Uterus (tissue), 4 donors: Measurements from ENCODE around the gene CARD10. TPM values are rescaled to one million over a fixed set of nuclear protein-coding genes. Genes with fewer than 3 reads are reported as not detected.

Experiments used
- DNase-seq, 2 donors: peaks; one replicate each; pipeline ENCODE4 v3.0.0-alpha.2; 2019 to 2020
- H3K27ac ChIP-seq, 2 donors: fragments of 200-600 bp; sonication (generic); 1 replicate in 1 of 2; 2 replicates in 1 of 2; pipeline ENCODE4 v1.5.1; 2016 to 2018
- H3K27me3 ChIP-seq, 2 donors: fragments of 200-600 bp; sonication (generic); one replicate each; pipeline ENCODE4 v1.5.1; 2018 to 2019; ENCODE audit warnings: control low read depth in 1 of 2
- H3K36me3 ChIP-seq, 2 donors: fragments of 200-600 bp; sonication (generic); one replicate each; pipeline ENCODE4 v1.5.1; 2019; ENCODE audit warnings: control low read depth in 1 of 2
- H3K4me1 ChIP-seq, 2 donors: fragments of 200-600 bp; sonication (generic); one replicate each; pipeline ENCODE4 v1.5.1; 2018 to 2019; ENCODE audit warnings: control low read depth in 1 of 2
- H3K4me3 ChIP-seq, 2 donors: fragments of 200-600 bp; sonication (generic); 1 replicate in 1 of 2; 2 replicates in 1 of 2; pipeline ENCODE4 v1.5.1; 2018 to 2019; ENCODE audit warnings: mild to moderate bottlenecking in 1 of 2
- H3K9me3 ChIP-seq, 2 donors: fragments of 200-600 bp; sonication (generic); one replicate each; pipeline ENCODE4 v1.5.1; 2019; ENCODE audit warnings: control low read depth in 1 of 2
- POLR2A ChIP-seq, 2 donors: fragments of 450-650 bp; IDR thresholded peaks; one replicate each; pipeline ENCODE4 v1.6.1; 2016; ENCODE audit warnings: antibody characterized with exemption in 2 of 2, mild to moderate bottlenecking in 1 of 2, moderate library complexity in 1 of 2
- intact Hi-C: fragments of 100-400 bp; cut with DNase I; formaldehyde crosslinking; loops from one replicate; pipeline ENCODE4 v1.15.1; 2023; ENCODE audit warnings: low total_unique reads
- total RNA-seq, 4 donors: library from RNA; depleted of rRNA in 3 of 4; stranded (reverse); fragments of >200 nt in 3 of 4; gene quantifications; one replicate each; pipeline versions ENCODE4 v1.1.0 to v1.2.4, GENCODE V29; 2014 to 2023
- TF ChIP-seq, protein P1 (sequence below), 4 experiments: fragments of 200-600 bp in 2 of 4; fragments of 450-650 bp in 2 of 4; sonication (generic) in 2 of 4; IDR thresholded peaks; one replicate each; pipeline ENCODE4 v1.5.1; 2016 to 2019; ENCODE audit warnings: antibody characterized with exemption in 4 of 4, mild to moderate bottlenecking in 2 of 4, moderate library complexity in 1 of 4
- donor health status: DM: yes; HTN: yes; CAD: no.

CARD10 gene
- total RNA-seq, 4 donors from 2014 or later: 4.6 to 23.4 (median 10.2) TPM

DNA sequence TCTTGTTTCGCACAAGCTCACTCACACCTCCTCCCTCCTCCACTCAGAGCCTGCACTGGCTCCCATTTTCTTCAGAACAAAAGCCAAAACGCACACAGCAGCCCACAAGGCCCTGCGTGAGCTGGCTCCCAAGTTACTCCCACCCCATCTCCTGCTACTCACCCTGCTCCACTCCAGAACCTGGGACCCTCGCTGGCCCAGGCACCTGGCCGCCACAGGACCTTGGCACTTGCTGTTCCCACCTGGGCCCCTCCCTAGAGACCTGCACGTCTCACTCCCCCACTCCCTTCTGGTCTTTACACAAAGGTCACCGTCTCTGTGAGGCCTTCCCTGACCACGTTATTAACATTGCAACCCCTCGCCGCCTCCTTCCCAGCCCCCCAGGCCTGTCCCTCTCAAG is 32.1 kb downstream of the CARD10 start:
- H3K27me3 ChIP-seq: no peaks in the 10 kb centered on the region

DNA sequence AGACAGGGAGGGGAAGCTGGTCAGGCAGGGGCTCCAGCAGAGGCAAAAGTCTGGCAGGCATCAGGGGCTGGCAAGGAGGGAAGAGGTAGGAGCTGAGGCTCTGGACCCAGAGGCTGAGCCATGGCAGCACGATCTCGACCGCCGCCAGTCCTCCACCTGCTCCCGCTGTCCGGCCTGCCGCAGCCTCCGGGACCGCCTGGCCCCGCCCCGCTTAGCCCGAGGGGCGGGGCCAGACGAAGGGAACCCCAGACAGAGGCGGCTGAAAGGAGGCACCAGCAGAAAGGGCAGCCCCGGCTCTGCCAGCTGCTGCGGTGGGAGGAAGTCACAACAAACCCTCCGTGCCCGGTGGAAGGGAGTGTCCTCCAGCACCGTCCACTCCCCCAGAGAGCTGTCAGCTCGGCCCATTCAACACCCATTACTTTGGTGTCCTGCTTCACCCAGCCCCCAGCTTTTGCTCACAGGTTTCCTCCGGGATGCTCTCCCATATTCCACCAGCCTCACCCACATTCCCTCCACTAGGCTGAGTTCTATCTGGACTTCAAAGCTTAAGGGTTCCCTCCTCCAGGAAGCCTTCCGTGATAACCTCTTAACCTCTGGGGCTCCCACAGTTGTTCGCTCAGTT is 32.9 kb downstream of the CARD10 start, which contains the start of gene MFNG:
Gene MFNG (minus strand): TSS at position 161 of the 622 bp plus-strand sequence. CDS start 207 bp downstream, outside the sequence.
- Histone ChIP-seq H3K27ac (peak within 1 kb of the TSS; percentile 42 to 64), H3K27me3 (no peaks in the 10 kb centered on the region), H3K9me3 (no peaks in the 10 kb centered on the region), H3K36me3 (no peaks in the 10 kb centered on the region), H3K4me1 (peaks cover 0 to 4% of the 10 kb centered on the region in 2 donors), H3K4me3 (peak within 1 kb of the TSS; percentile 18 to 21)
- intact Hi-C loops: no loop called here
- DNase-seq: peak; percentile 47 to 51
- TF ChIP-seq, protein P1, sequence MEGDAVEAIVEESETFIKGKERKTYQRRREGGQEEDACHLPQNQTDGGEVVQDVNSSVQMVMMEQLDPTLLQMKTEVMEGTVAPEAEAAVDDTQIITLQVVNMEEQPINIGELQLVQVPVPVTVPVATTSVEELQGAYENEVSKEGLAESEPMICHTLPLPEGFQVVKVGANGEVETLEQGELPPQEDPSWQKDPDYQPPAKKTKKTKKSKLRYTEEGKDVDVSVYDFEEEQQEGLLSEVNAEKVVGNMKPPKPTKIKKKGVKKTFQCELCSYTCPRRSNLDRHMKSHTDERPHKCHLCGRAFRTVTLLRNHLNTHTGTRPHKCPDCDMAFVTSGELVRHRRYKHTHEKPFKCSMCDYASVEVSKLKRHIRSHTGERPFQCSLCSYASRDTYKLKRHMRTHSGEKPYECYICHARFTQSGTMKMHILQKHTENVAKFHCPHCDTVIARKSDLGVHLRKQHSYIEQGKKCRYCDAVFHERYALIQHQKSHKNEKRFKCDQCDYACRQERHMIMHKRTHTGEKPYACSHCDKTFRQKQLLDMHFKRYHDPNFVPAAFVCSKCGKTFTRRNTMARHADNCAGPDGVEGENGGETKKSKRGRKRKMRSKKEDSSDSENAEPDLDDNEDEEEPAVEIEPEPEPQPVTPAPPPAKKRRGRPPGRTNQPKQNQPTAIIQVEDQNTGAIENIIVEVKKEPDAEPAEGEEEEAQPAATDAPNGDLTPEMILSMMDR (IDR thresholded peaks at IDR 0.05): no peak
- no peak for TF ChIP-seq POLR2A (IDR thresholded peaks at IDR 0.05)

More for the DNA sequence above, 32.1 kb downstream of the CARD10 start:
- Histone ChIP-seq H3K27ac (no peak overlapping the region), H3K4me3 (no peak overlapping the region), H3K9me3 (no peaks in the 10 kb centered on the region), H3K36me3 (no peaks in the 10 kb centered on the region), H3K4me1 (peaks cover 0 to 4% of the 10 kb centered on the region in 2 donors)
- TF ChIP-seq, protein P1 (IDR thresholded peaks at IDR 0.05): no peak
- no peak for TF ChIP-seq POLR2A (IDR thresholded peaks at IDR 0.05)
- DNase-seq: no peak
- intact Hi-C loops: no loop called here

DNA sequence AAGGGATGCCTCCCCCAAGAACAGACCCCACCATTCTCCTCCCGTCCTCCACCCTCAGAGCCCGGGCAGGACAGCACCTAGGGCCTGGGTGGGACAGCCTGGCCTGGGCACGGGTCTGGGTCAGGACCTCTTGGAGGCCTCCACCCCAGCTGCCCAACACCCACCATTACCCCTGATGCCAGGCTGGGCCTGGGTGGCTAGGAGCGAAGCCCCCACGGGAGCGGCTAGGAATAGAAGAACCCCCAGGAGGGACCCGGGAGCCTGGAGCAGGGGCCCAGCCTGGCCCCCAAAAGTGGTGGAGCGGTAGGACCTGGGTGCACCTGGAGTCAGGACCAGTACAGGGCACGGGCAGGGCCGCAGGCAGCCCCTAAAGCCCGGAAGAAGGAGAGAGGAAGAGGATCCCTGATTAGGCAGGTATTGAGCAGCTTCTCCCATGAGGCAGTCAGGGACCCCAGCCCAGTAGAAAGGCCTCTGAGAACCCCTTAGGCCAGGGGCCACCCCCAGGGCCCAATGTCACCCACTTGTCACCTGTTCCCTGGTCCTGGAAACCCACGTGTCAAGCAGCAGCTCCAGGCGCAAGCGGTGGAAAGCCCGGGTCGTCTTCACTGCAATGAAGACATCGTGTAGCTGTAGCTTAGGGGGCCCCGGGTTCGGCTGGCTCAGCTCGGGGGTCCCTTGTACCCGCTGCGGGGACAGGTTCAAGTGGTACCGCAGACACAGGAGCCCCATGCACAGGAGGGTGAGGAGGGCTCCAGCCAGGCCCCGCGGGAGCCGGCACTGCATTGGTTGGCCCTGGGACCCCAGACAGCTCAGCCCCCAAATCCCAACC is 33.6 kb downstream of the CARD10 start:
- no peak for DNase-seq
- Histone ChIP-seq H3K27ac (peak overlapping the region; percentile 42 to 64), H3K27me3 (no peaks in the 10 kb centered on the region), H3K4me1 (peaks cover 0 to 4% of the 10 kb centered on the region in 2 donors), H3K9me3 (no peaks in the 10 kb centered on the region), H3K36me3 (no peaks in the 10 kb centered on the region), H3K4me3 (peak overlapping the region; percentile 18 to 21)
- intact Hi-C loops: no loop called here
- TF ChIP-seq POLR2A (IDR thresholded peaks at IDR 0.05): no peak
- TF ChIP-seq, protein P1 (IDR thresholded peaks at IDR 0.05): no peak

DNA sequence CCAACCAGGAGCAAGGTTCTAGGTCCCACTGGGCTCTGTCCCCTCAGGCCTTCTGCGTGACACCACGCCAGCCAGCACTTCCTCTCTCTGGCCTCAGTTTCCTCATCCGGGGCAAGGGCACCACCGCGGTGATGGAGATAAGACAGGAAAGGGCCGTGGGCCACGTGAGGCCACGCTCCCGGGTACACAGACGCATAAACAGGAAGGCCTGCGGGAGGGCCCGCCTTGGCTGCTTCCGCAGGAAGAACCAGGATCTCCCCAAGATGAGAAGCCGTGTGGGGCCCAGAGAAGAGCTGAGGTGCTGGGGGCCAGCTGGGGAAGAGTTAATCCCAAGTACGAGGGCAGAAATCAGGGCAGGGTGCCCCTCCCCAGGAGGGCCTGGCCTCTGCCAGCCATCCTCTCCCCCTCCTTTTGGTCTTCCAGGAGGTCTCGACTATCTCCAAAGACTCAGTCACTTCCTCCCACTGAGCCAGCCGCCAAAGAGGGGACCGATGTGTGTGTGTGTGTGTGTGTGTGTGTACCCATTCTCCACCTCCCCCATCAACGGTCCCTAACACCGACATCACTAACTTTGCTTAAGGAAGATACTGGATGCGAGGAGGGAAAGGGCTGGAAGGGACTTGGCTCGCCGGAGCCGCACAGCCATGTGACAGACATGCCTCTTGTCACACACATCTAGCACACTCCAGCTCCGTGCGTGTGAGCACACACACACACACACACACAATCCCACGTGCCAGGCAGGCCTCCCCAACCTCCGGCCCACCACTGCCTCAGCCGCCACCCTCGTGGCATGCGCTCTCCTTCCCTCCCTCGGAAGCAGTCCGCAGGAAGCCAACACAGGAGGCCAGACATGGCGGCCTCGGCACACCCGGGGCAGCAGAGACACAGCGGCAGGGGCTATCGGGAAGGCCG is 34.5 kb downstream of the CARD10 start:
- no peak for TF ChIP-seq POLR2A (IDR thresholded peaks at IDR 0.05)
- TF ChIP-seq, protein P1 (IDR thresholded peaks at IDR 0.05): no peak
- H3K4me1 ChIP-seq: peaks cover 0 to 4% of the 10 kb centered on the region in 2 donors
- peak; percentile 43 to 61 for DNase-seq
- peak overlapping the region; percentile 42 to 64 for H3K27ac ChIP-seq
- intact Hi-C loops: no loop called here
- no peaks in the 10 kb centered on the region for H3K36me3 ChIP-seq
- H3K27me3 ChIP-seq: no peaks in the 10 kb centered on the region
- no peaks in the 10 kb centered on the region for H3K9me3 ChIP-seq
- peak overlapping the region; percentile 18 to 21 for H3K4me3 ChIP-seq
